Neuron (in vitro differentiated cells): ENCODE measurements around the gene ZNF234.
"Not testable (repeated sequence)": the region's sequence is repeated elsewhere in the genome, so short reads cannot be mapped to it uniquely, and the experiment has no call there.

ENCODE experiments used
- H2AFZ ChIP-seq: one replicate; pipeline ENCODE4 v1.6.1; 2013; ENCODE audit warnings: low read depth, mild to moderate bottlenecking, inconsistent platforms, low read length, moderate library complexity
- H3K27me3 ChIP-seq: one replicate; pipeline ENCODE4 v1.6.1; 2013; ENCODE audit warnings: low read length; ENCODE audit not compliant: insufficient read depth
- H3K36me3 ChIP-seq: one replicate; pipeline ENCODE4 v1.6.1; 2013; ENCODE audit warnings: low read length; ENCODE audit not compliant: insufficient read depth
- H3K4me1 ChIP-seq: one replicate; pipeline ENCODE4 v1.6.1; 2013; ENCODE audit warnings: low read length; ENCODE audit not compliant: insufficient read depth
- H3K4me3 ChIP-seq: 2 replicates; pipeline ENCODE4 v1.5.1; 2013; ENCODE audit warnings: mild to moderate bottlenecking, low read length, moderate library complexity
- H3K9me3 ChIP-seq: one replicate; pipeline ENCODE4 v1.6.1; 2013; ENCODE audit warnings: low read length

ZNF234 gene

GRCh38 chr19:44149776-44150175 lies 8.4 kb downstream of the ZNF234 start:
- H3K36me3 ChIP-seq, result peaks cover 73% of the 10 kb centered on the region

GRCh38 chr19:44151491-44151890 lies 10.1 kb downstream of the ZNF234 start:
- Histone ChIP-seq H3K9me3 (peaks cover 20% of the 10 kb centered on the region), H3K36me3 (peaks cover 73% of the 10 kb centered on the region), H3K4me1 (no peaks in the 10 kb centered on the region), H3K27me3 (no peaks in the 10 kb centered on the region), H3K4me3 (no peak overlapping the region), H2AFZ (no peak overlapping the region)

More at GRCh38 chr19:44149776-44150175, 8.4 kb downstream of the ZNF234 start:
- Histone ChIP-seq H3K9me3 (peaks cover 8% of the 10 kb centered on the region), H3K4me1 (no peaks in the 10 kb centered on the region), H2AFZ (no peak overlapping the region), H3K4me3 (no peak overlapping the region), H3K27me3 (no peaks in the 10 kb centered on the region)

- Histone ChIP-seq H3K4me3 (no peak overlapping the region), H3K4me1 (no peaks in the 10 kb centered on the region), H3K9me3 (peaks cover 37% of the 10 kb centered on the region), H3K27me3 (no peaks in the 10 kb centered on the region), H2AFZ (no peak overlapping the region), H3K36me3 (peaks cover 57% of the 10 kb centered on the region)
Measured at GRCh38 chr19:44156475-44156874, 15.1 kb downstream of the ZNF234 start.

- Histone ChIP-seq H3K9me3 (peaks cover 12% of the 10 kb centered on the region), H3K4me3 (no peak overlapping the region)
Measured at GRCh38 chr19:44163789-44164188, 22.4 kb downstream of the ZNF234 start.

GRCh38 chr19:44164327-44164672 lies 22.9 kb downstream of the ZNF234 start:
- H3K4me3 ChIP-seq, result peak overlapping the region; percentile 80
- H3K36me3 ChIP-seq, result peaks cover 26% of the 10 kb centered on the region
- peaks cover 12% of the 10 kb centered on the region for H3K4me1 ChIP-seq
- H2AFZ ChIP-seq, result peak overlapping the region; percentile 17
- peaks cover 16% of the 10 kb centered on the region for H3K9me3 ChIP-seq
- no peaks in the 10 kb centered on the region for H3K27me3 ChIP-seq

More at GRCh38 chr19:44163789-44164188, 22.4 kb downstream of the ZNF234 start:
- peaks cover 12% of the 10 kb centered on the region for H3K4me1 ChIP-seq
- no peaks in the 10 kb centered on the region for H3K27me3 ChIP-seq
- peaks cover 23% of the 10 kb centered on the region for H3K36me3 ChIP-seq
- no peak overlapping the region for H2AFZ ChIP-seq

GRCh38 chr19:44164673-44165512 lies 23.5 kb downstream of the ZNF234 start, which contains the start of gene ZNF226:
Gene ZNF226 (plus strand): TSS chr19:44165100. CDS start chr19:44170081, 4,981 bp downstream.
- Histone ChIP-seq H3K4me3 (peak within 1 kb of the TSS; percentile 80), H2AFZ (peak within 1 kb of the TSS; percentile 17), H3K27me3 (no peaks in the 10 kb centered on the region), H3K36me3 (peaks cover 32% of the 10 kb centered on the region), H3K4me1 (peaks cover 12% of the 10 kb centered on the region), H3K9me3 (peaks cover 20% of the 10 kb centered on the region)

- H3K36me3 ChIP-seq, result peaks cover 85% of the 10 kb centered on the region
- H3K4me3 ChIP-seq, H3K27me3 ChIP-seq, H2AFZ ChIP-seq: not testable (repeated sequence)
- H3K9me3 ChIP-seq, result peaks cover 44% of the 10 kb centered on the region
- H3K4me1 ChIP-seq, result peaks cover 12% of the 10 kb centered on the region
Measured at GRCh38 chr19:44170660-44171059, 29.3 kb downstream of the ZNF234 start.

GRCh38 chr19:44176590-44176989 lies 35.2 kb downstream of the ZNF234 start:
- peaks cover 58% of the 10 kb centered on the region for H3K36me3 ChIP-seq
- no peaks in the 10 kb centered on the region for H3K4me1 ChIP-seq
- no peak overlapping the region for H3K4me3 ChIP-seq
- peaks cover 36% of the 10 kb centered on the region for H3K9me3 ChIP-seq
- no peaks in the 10 kb centered on the region for H3K27me3 ChIP-seq
- H2AFZ ChIP-seq, result no peak overlapping the region

- peaks cover 14% of the 10 kb centered on the region for H3K36me3 ChIP-seq
- peaks cover 10% of the 10 kb centered on the region for H3K9me3 ChIP-seq
- H3K4me1 ChIP-seq, result no peaks in the 10 kb centered on the region
- H3K4me3 ChIP-seq, result no peak overlapping the region
- no peaks in the 10 kb centered on the region for H3K27me3 ChIP-seq
- H2AFZ ChIP-seq, result no peak overlapping the region
Measured at GRCh38 chr19:44180968-44181367, 39.6 kb downstream of the ZNF234 start.

GRCh38 chr19:44182145-44182544 lies 40.8 kb downstream of the ZNF234 start:
- peaks cover 3% of the 10 kb centered on the region for H3K9me3 ChIP-seq
- H3K4me1 ChIP-seq, result no peaks in the 10 kb centered on the region
- no peak overlapping the region for H2AFZ ChIP-seq
- peaks cover 2% of the 10 kb centered on the region for H3K36me3 ChIP-seq
- H3K27me3 ChIP-seq, result no peaks in the 10 kb centered on the region
- no peak overlapping the region for H3K4me3 ChIP-seq

- Histone ChIP-seq H3K4me3 (no peak overlapping the region), H3K36me3 (no peaks in the 10 kb centered on the region), H3K4me1 (no peaks in the 10 kb centered on the region), H2AFZ (no peak overlapping the region), H3K27me3 (no peaks in the 10 kb centered on the region), H3K9me3 (no peaks in the 10 kb centered on the region)
Measured at GRCh38 chr19:44190020-44190419, 48.7 kb downstream of the ZNF234 start.

- no peak overlapping the region for H2AFZ ChIP-seq
- H3K9me3 ChIP-seq, result no peaks in the 10 kb centered on the region
Measured at GRCh38 chr19:44192127-44192526, 50.8 kb downstream of the ZNF234 start.

GRCh38 chr19:44196772-44197171 lies 55.4 kb downstream of the ZNF234 start:
- no peaks in the 10 kb centered on the region for H3K4me1 ChIP-seq
- no peaks in the 10 kb centered on the region for H3K9me3 ChIP-seq

More at GRCh38 chr19:44192127-44192526, 50.8 kb downstream of the ZNF234 start:
- H3K4me1 ChIP-seq, result no peaks in the 10 kb centered on the region
- H3K27me3 ChIP-seq, result no peaks in the 10 kb centered on the region
- H3K4me3 ChIP-seq, result no peak overlapping the region
- peaks cover 2% of the 10 kb centered on the region for H3K36me3 ChIP-seq

More at GRCh38 chr19:44196772-44197171, 55.4 kb downstream of the ZNF234 start:
- H3K4me3 ChIP-seq, result no peak overlapping the region
- no peaks in the 10 kb centered on the region for H3K27me3 ChIP-seq
- H2AFZ ChIP-seq, result no peak overlapping the region
- H3K36me3 ChIP-seq, result peaks cover 2% of the 10 kb centered on the region
